ENCODE results near the gene KCNB1.

DNA sequence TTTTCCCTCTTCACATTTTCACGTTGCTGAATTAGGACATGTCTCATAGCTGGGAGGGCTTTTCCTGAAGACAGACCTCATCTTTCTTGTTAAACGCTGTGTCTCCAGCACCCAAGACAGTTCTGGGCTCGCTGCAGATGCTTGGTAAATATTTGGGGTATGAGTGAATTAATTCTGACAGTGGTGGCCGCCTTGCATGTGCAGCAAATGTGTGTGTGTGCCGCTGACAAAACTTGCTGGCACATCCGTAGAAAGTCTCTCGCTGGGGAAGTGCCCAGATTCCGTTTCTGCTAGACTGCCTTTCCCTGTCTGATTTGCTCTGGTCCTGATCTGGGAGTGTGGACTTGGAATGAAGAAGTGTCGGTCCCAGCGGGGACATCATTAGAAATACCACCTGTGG is 156.4 kb downstream of the KCNB1 start:
- TF ChIP-seq POLR2A (IDR thresholded peaks at IDR 0.05; ENCODE audit: low read depth, low read length) (no peak), PAX5 (IDR thresholded peaks at IDR 0.05; ENCODE audit: insufficient read depth, low read length, severe bottlenecking) (no peak), POLR2AphosphoS5 (IDR thresholded peaks at IDR 0.05; ENCODE audit: low read depth, low read length) (no peak), TAF1 (IDR thresholded peaks at IDR 0.05; ENCODE audit: low read depth, low read length) (no peak)
